Uterus (tissue), 4 donors: ENCODE measurements around the gene TANC1. TPM values are rescaled to one million over a fixed set of nuclear protein-coding genes. Genes with fewer than 3 reads are reported as not detected.

ENCODE experiments used
- DNase-seq, 2 donors: peaks; one replicate each; pipeline ENCODE4 v3.0.0-alpha.2; 2019 to 2020
- H3K27ac ChIP-seq, 2 donors: fragments of 200-600 bp; sonication (generic); 1 replicate in 1 of 2; 2 replicates in 1 of 2; pipeline ENCODE4 v1.5.1; 2016 to 2018
- H3K27me3 ChIP-seq, 2 donors: fragments of 200-600 bp; sonication (generic); one replicate each; pipeline ENCODE4 v1.5.1; 2018 to 2019; ENCODE audit warnings: control low read depth in 1 of 2
- H3K36me3 ChIP-seq, 2 donors: fragments of 200-600 bp; sonication (generic); one replicate each; pipeline ENCODE4 v1.5.1; 2019; ENCODE audit warnings: control low read depth in 1 of 2
- H3K4me1 ChIP-seq, 2 donors: fragments of 200-600 bp; sonication (generic); one replicate each; pipeline ENCODE4 v1.5.1; 2018 to 2019; ENCODE audit warnings: control low read depth in 1 of 2
- H3K4me3 ChIP-seq, 2 donors: fragments of 200-600 bp; sonication (generic); 1 replicate in 1 of 2; 2 replicates in 1 of 2; pipeline ENCODE4 v1.5.1; 2018 to 2019; ENCODE audit warnings: mild to moderate bottlenecking in 1 of 2
- H3K9me3 ChIP-seq, 2 donors: fragments of 200-600 bp; sonication (generic); one replicate each; pipeline ENCODE4 v1.5.1; 2019; ENCODE audit warnings: control low read depth in 1 of 2
- POLR2A ChIP-seq, 2 donors: fragments of 450-650 bp; IDR thresholded peaks; one replicate each; pipeline ENCODE4 v1.6.1; 2016; ENCODE audit warnings: antibody characterized with exemption in 2 of 2, mild to moderate bottlenecking in 1 of 2, moderate library complexity in 1 of 2
- intact Hi-C: fragments of 100-400 bp; cut with DNase I; formaldehyde crosslinking; loops from one replicate; pipeline ENCODE4 v1.15.1; 2023; ENCODE audit warnings: low total_unique reads
- total RNA-seq, 4 donors: library from RNA; depleted of rRNA in 3 of 4; stranded (reverse); fragments of >200 nt in 3 of 4; gene quantifications; one replicate each; pipeline versions ENCODE4 v1.1.0 to v1.2.4, GENCODE V29; 2014 to 2023
- TF ChIP-seq, protein P1 (sequence below), 4 experiments: fragments of 200-600 bp in 2 of 4; fragments of 450-650 bp in 2 of 4; sonication (generic) in 2 of 4; IDR thresholded peaks; one replicate each; pipeline ENCODE4 v1.5.1; 2016 to 2019; ENCODE audit warnings: antibody characterized with exemption in 4 of 4, mild to moderate bottlenecking in 2 of 4, moderate library complexity in 1 of 4
- donor health status: DM: yes; HTN: yes; CAD: no.

Gene TANC1
- total RNA-seq, 4 donors from 2014 or later, result 34.7 to 92.7 (median 67.4) TPM

DNA sequence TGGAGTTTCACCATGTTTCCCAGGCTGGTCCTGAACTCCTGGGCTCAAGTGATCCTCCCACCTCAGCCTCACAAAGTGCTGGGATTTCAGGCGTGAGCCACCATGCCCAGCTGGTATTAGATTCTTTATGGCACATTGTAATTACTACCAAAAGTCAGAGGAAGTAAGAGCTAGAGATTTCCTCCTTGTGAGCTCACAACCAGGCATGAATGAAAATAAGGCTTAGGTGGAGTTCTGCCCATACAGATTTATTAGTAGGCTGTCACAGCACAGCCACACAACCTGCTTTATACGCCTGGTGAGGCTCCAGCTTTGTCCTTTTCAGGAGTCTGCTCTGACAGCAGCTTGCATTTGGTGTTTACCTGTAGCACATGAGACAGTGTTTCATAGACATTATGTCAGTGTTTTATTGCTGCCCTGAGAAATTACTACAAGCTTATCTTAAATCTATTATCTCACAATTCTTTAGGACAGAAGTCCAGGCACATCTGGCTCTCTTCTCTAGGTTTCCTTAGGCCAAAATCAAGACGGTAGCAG is 156.6 kb downstream of the TANC1 start:
- intact Hi-C loops, result no loop called here
- Histone ChIP-seq H3K36me3 (no peaks in the 10 kb centered on the region), H3K9me3 (no peaks in the 10 kb centered on the region), H3K27me3 (no peaks in the 10 kb centered on the region), H3K27ac (peak overlapping the region; percentile 11 to 73), H3K4me3 (no peak overlapping the region), H3K4me1 (peaks cover 0 to 6% of the 10 kb centered on the region in 2 donors)
- no peak for DNase-seq
- TF ChIP-seq, protein P1, sequence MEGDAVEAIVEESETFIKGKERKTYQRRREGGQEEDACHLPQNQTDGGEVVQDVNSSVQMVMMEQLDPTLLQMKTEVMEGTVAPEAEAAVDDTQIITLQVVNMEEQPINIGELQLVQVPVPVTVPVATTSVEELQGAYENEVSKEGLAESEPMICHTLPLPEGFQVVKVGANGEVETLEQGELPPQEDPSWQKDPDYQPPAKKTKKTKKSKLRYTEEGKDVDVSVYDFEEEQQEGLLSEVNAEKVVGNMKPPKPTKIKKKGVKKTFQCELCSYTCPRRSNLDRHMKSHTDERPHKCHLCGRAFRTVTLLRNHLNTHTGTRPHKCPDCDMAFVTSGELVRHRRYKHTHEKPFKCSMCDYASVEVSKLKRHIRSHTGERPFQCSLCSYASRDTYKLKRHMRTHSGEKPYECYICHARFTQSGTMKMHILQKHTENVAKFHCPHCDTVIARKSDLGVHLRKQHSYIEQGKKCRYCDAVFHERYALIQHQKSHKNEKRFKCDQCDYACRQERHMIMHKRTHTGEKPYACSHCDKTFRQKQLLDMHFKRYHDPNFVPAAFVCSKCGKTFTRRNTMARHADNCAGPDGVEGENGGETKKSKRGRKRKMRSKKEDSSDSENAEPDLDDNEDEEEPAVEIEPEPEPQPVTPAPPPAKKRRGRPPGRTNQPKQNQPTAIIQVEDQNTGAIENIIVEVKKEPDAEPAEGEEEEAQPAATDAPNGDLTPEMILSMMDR (IDR thresholded peaks at IDR 0.05), result no peak
- no peak for TF ChIP-seq POLR2A (IDR thresholded peaks at IDR 0.05)

DNA sequence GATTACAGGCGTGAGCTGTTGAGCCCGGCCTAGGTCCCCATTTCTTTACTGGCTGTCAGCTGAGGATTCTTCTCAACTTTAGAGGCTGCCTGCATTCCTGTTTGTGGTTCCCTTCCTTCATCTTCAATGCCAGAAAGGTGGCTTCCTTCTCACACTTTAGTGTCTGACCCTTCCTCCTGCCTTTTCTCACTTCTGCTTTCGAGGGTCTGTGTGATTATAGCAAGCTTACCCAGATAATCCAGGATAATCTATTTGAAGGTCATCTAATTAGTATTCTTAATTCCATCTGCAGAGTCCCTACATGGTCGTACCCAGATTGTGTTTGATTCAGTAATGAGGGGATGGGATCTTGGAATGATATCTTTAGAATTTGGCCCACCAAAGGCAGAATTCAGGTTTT is 157.4 kb downstream of the TANC1 start:
- intact Hi-C loops, result no loop called here
- H3K9me3 ChIP-seq, result no peaks in the 10 kb centered on the region
- no peaks in the 10 kb centered on the region for H3K36me3 ChIP-seq
- TF ChIP-seq POLR2A (IDR thresholded peaks at IDR 0.05), result no peak
- TF ChIP-seq, protein P1 (IDR thresholded peaks at IDR 0.05), result no peak
- H3K4me3 ChIP-seq, result no peak overlapping the region
- H3K27ac ChIP-seq, result peak overlapping the region in 1 of 2 donors; percentile 11
- H3K27me3 ChIP-seq, result no peaks in the 10 kb centered on the region
- peaks cover 0 to 6% of the 10 kb centered on the region in 2 donors for H3K4me1 ChIP-seq
- no peak for DNase-seq

DNA sequence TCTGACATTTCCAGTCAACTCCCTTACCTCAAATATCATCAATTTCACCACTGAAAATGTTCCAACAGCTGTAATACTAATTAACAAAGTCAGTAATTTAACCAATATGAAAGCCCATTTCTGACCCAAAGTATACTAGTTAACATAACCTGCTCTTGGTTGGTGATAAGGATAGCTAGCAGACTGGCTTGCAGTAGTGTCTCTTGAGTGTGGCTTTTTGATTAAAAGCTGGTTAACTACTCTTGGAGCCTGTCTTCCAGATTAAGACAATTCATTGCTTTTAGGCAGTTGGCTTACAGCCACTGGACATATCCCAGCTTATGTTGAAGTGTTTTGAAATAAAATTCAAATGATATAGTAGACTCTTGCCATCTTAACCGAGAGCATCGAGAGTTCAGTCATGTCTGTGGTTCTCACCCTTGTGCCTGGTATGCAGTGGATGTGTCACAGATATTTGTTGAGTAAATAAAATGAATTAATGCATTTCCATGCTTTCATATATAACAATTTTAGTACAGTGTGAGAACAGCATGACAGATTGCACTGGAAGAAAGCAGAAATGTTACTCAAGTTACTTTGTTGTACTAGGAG is 158.1 kb downstream of the TANC1 start:
- Histone ChIP-seq H3K4me3 (no peak overlapping the region), H3K27ac (no peak overlapping the region), H3K27me3 (no peaks in the 10 kb centered on the region), H3K9me3 (no peaks in the 10 kb centered on the region), H3K36me3 (no peaks in the 10 kb centered on the region), H3K4me1 (peaks cover 0 to 6% of the 10 kb centered on the region in 2 donors)
- no peak for TF ChIP-seq POLR2A (IDR thresholded peaks at IDR 0.05)
- TF ChIP-seq, protein P1 (IDR thresholded peaks at IDR 0.05), result no peak
- intact Hi-C loops, result no loop called here
- DNase-seq, result no peak

DNA sequence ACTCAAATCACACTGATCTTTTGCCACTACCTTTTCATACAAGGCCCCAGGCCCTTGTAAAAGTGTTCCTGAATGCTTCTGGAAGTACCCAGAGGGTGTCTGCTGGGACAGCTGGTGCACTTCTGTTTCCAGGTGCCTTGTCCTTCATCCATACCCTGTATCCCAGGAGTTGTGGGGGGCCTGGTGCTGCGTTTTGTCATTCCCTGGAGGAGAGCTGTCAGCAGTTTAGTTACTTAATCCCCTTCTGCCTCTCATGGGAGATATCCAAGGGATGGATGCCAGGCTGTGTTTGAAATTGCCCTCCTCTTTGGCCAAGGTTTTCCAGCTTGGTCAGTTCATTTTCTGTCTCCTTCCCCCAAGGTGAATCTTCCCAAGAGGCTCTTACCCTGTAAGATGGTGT is 159.8 kb downstream of the TANC1 start:
- H3K4me1 ChIP-seq, result peaks cover 0 to 6% of the 10 kb centered on the region in 2 donors
- DNase-seq, result no peak
- no peak overlapping the region for H3K4me3 ChIP-seq
- H3K36me3 ChIP-seq, result no peaks in the 10 kb centered on the region
- no peaks in the 10 kb centered on the region for H3K27me3 ChIP-seq
- intact Hi-C loops, result no loop called here
- no peaks in the 10 kb centered on the region for H3K9me3 ChIP-seq
- TF ChIP-seq POLR2A (IDR thresholded peaks at IDR 0.05), result no peak
- TF ChIP-seq, protein P1 (IDR thresholded peaks at IDR 0.05), result no peak
- no peak overlapping the region for H3K27ac ChIP-seq

DNA sequence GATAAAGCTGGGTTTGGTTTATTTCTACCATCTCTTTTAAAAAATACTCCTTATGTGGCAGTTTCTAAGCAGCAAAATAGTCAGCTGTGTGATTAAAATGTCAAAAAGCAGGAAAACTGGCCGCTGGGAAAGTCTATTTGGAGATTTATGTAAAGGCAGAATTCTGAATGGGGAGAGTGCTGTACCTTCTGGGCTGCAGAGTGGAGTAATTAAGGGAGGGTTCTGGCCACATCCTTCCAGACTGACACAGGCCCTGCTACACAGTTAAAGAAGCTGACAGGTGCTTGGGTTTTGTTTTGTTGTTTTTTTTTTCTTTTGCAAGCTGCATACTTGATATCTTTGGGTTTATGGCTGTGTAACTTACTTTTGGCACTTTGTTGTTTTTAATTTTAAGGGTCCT is 160.8 kb downstream of the TANC1 start:
- no peak for TF ChIP-seq POLR2A (IDR thresholded peaks at IDR 0.05)
- TF ChIP-seq, protein P1 (IDR thresholded peaks at IDR 0.05), result no peak
- Histone ChIP-seq H3K27me3 (no peaks in the 10 kb centered on the region), H3K36me3 (no peaks in the 10 kb centered on the region), H3K27ac (no peak overlapping the region), H3K4me1 (peaks cover 0 to 6% of the 10 kb centered on the region in 2 donors), H3K9me3 (no peaks in the 10 kb centered on the region), H3K4me3 (no peak overlapping the region)
- DNase-seq, result no peak
- intact Hi-C loops, result no loop called here
